HG03354 (cell line): ENCODE results near the gene KAT6B.

Experiments used
- ATAC-seq: cut with Tn5 transposase; IDR thresholded peaks from one replicate; pipeline ENCODE4 v1.9.1; 2021; ENCODE audit warnings: mild to moderate bottlenecking; ENCODE audit not compliant: unreplicated experiment, poor library complexity, severe bottlenecking

Gene KAT6B

GRCh38 chr10:75074711-75075445 is 248.5 kb downstream of the KAT6B start:
- ATAC-seq: no peak

- ATAC-seq: no peak
These were observed 249.9 kb downstream of the KAT6B start for GRCh38 chr10:75076348-75076747.

GRCh38 chr10:75079436-75080083 is 253.2 kb downstream of the KAT6B start:
- ATAC-seq: no peak

- ATAC-seq: no peak
These were observed 254.2 kb downstream of the KAT6B start for GRCh38 chr10:75080554-75080953.

GRCh38 chr10:75081379-75081778 is 255.0 kb downstream of the KAT6B start:
- no peak for ATAC-seq
